Measurements from ENCODE around the gene SMIM27.

GRCh38 chr9:32516241-32516640, 35.9 kb upstream of the SMIM27 start:
- TF ChIP-seq CTCF (IDR thresholded peaks at IDR 0.05; ENCODE audit: low read length): no peak
- TF ChIP-seq EZH2phosphoT487 (IDR thresholded peaks at IDR 0.05; ENCODE audit: low read length): no peak
- no peak for TF ChIP-seq EZH2 (optimal IDR thresholded peaks at IDR 0.05; ENCODE audit: low read depth, low read length)
